Activated naive CD4-positive, alpha-beta T cell treated with anti-CD3 and anti-CD28 coated beads, Interleukin-2, amount 50 U/mL, for 24 hours (primary cell): ENCODE results near the gene CKB.
"Not testable (repeated sequence)": the region's sequence is repeated elsewhere in the genome, so short reads cannot be mapped to it uniquely, and the experiment has no call there.

Experiments
- H3K27ac Mint-ChIP-seq: one replicate; pipeline ENCODE4 v1.8.0; 2021; ENCODE audit warnings: mild to moderate bottlenecking, mixed read lengths
- H3K27me3 Mint-ChIP-seq: one replicate; pipeline ENCODE4 v1.8.0; 2021; ENCODE audit warnings: mixed read lengths
- H3K36me3 Mint-ChIP-seq: one replicate; pipeline ENCODE4 v1.8.0; 2021; ENCODE audit warnings: mixed read lengths
- H3K4me1 Mint-ChIP-seq: one replicate; pipeline ENCODE4 v1.8.0; 2021; ENCODE audit warnings: mixed read lengths
- H3K4me3 Mint-ChIP-seq: one replicate; pipeline ENCODE4 v1.8.0; 2021; ENCODE audit warnings: mild to moderate bottlenecking, mixed read lengths
- H3K9me3 Mint-ChIP-seq: one replicate; pipeline ENCODE4 v1.8.0; 2021; ENCODE audit warnings: mixed read lengths

CKB gene

DNA sequence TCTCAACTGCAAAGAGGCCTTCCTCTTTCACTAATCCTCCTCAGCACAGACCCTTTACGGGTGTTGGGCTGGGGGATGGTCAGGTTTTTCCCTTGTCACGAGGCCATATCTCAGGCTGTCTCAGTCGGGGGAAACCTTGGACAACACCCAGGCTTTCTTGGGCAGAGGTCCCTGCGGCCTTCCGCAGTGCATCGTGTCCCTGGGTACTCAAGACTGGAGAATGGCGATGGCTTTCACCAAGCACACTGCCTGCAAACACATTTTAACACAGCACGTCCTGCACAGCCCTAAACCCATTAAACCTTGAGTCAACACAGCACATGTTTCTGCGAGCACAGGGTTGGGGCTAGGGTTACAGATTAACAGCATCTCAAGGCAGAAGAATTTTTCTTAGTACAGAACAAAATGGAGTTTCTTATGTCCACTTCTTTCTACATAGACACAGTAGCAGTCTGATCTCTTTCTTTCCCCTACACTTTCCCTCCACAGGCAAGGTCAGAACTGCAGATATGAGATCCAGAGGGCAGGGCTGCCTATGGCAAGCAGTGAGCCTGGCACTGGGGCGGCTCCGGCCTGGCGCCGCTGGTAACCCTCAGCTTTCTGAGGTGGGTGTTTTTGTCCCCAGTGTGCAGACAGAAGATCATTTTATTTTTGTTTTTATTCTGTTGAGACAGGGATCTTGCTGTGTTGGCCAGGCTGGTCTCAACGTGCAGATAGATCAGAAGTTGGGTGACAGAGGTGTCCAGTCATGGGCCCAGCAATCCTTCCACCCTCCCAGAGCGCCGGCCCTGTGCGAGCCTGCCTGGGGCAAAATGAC, 3.0 kb upstream of the CKB start:
- H3K27ac Mint-ChIP-seq, H3K4me3 Mint-ChIP-seq, H3K9me3 Mint-ChIP-seq, H3K36me3 Mint-ChIP-seq, H3K27me3 Mint-ChIP-seq: not testable (repeated sequence)
- peaks cover 25% of the 10 kb centered on the region for H3K4me1 Mint-ChIP-seq

- Mint-ChIP-seq H3K4me1 (peaks cover 21% of the 10 kb centered on the region), H3K27ac (no peak overlapping the region), H3K27me3 (peaks cover 6% of the 10 kb centered on the region), H3K9me3 (no peaks in the 10 kb centered on the region), H3K4me3 (no peak overlapping the region), H3K36me3 (no peaks in the 10 kb centered on the region)
These were observed 1.6 kb upstream of the CKB start for GRCh38 chr14:103524002-103524935.

- Mint-ChIP-seq H3K4me3 (peak overlapping the region; percentile 65), H3K27me3 (peaks cover 6% of the 10 kb centered on the region), H3K27ac (no peak overlapping the region), H3K36me3 (no peaks in the 10 kb centered on the region), H3K4me1 (peaks cover 26% of the 10 kb centered on the region), H3K9me3 (no peaks in the 10 kb centered on the region)
These were observed 935 bp upstream of the CKB start for GRCh38 chr14:103523575-103523954.

- H3K4me3 Mint-ChIP-seq, result peak overlapping the region; percentile 42
- H3K27me3 Mint-ChIP-seq, result peaks cover 6% of the 10 kb centered on the region
- H3K4me1 Mint-ChIP-seq, result peaks cover 16% of the 10 kb centered on the region
- no peak overlapping the region for H3K27ac Mint-ChIP-seq
- H3K9me3 Mint-ChIP-seq, result no peaks in the 10 kb centered on the region
- no peaks in the 10 kb centered on the region for H3K36me3 Mint-ChIP-seq
These were observed 573 bp downstream of the CKB start for GRCh38 chr14:103521951-103522563.

- Mint-ChIP-seq H3K4me1 (peaks cover 14% of the 10 kb centered on the region), H3K36me3 (no peaks in the 10 kb centered on the region), H3K27ac (no peak overlapping the region), H3K4me3 (no peak overlapping the region), H3K9me3 (no peaks in the 10 kb centered on the region), H3K27me3 (peaks cover 6% of the 10 kb centered on the region)
These were observed 1.1 kb downstream of the CKB start for GRCh38 chr14:103521438-103521950.

- Mint-ChIP-seq H3K4me1 (peaks cover 14% of the 10 kb centered on the region), H3K36me3 (no peaks in the 10 kb centered on the region), H3K4me3 (peak overlapping the region; percentile 7), H3K27me3 (peaks cover 6% of the 10 kb centered on the region), H3K9me3 (no peaks in the 10 kb centered on the region), H3K27ac (no peak overlapping the region)
These were observed 1.8 kb downstream of the CKB start for GRCh38 chr14:103520657-103521437.

DNA sequence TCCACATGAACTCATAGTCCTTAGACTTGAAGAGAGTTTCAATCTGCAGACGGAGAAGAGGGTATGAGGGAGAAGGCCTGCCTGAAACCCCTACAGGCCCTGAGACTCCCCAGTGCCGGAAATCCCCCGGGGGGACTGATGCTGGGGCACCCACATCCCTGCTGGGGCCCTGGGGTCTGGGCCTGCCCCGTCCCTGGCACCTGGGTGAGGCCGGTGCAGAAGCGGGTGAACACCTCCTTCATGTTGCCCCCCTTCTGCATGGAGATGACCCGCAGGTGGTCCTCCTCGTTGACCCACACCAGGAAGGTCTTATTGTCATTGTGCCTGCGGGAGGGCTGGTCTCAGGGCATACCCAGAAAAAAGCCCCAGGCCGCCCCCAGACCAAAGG, 2.4 kb downstream of the CKB start:
- Mint-ChIP-seq H3K4me1 (peaks cover 14% of the 10 kb centered on the region), H3K27ac (no peak overlapping the region), H3K4me3 (peak overlapping the region; percentile 68), H3K36me3 (no peaks in the 10 kb centered on the region), H3K27me3 (peaks cover 6% of the 10 kb centered on the region), H3K9me3 (no peaks in the 10 kb centered on the region)

DNA sequence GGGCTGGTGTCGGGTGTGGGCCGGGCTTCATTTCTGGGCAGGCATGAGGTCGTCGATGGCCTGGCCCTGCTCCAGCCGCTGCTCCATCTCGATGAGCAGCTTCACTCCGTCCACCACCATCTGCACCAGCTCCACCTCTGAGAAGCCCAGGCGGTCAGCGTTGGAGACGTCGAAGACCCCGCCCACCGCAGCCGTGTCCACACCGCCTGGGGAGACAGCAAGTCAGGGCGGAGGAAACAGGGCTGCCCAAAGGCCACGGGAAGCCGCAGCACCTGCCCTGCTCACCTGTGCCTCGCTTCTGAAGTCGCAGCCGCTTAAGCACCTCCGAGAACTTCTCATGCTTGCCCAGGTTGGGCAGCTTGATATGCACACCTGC, 2.8 kb downstream of the CKB start:
- no peaks in the 10 kb centered on the region for H3K9me3 Mint-ChIP-seq
- no peaks in the 10 kb centered on the region for H3K36me3 Mint-ChIP-seq
- H3K27ac Mint-ChIP-seq, result no peak overlapping the region
- peaks cover 6% of the 10 kb centered on the region for H3K27me3 Mint-ChIP-seq
- H3K4me1 Mint-ChIP-seq, result peaks cover 14% of the 10 kb centered on the region
- peak overlapping the region; percentile 68 for H3K4me3 Mint-ChIP-seq

- Mint-ChIP-seq H3K4me1 (peaks cover 14% of the 10 kb centered on the region), H3K27ac (peak overlapping the region; percentile 46), H3K4me3 (peak overlapping the region; percentile 64), H3K27me3 (peaks cover 6% of the 10 kb centered on the region), H3K9me3 (no peaks in the 10 kb centered on the region), H3K36me3 (no peaks in the 10 kb centered on the region)
These were observed 3.4 kb downstream of the CKB start for GRCh38 chr14:103519043-103519836.

DNA sequence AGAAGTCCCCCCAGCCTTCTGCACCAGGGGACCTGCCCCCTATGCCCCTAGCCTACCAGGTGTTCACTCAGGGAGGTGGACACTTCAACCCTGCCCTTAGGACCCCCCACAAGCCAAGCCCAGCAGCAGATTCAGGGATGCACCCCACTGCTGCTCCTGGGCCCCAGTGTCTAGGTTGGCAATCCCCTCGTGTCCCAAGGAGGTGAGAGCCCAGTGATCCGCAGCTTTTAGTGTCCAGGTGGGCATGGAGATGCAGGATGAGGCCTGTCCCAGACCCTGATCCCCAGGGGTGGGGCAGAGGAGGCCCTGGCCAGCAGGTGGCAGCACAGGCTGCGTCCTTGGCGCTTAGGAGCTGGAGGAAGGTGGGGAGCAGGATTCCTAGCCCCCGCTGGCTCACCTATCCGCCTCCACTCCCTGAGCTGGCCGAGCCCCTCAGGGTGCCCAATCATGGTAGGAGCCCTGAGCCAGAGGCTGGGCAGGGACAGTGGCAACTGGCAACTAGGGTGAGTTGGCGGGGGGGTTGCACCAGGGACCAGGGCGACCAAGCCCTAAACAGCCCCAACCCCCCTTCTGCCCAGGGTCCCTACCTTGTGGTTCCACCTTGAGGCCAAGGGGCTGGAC, 4.1 kb downstream of the CKB start:
- Mint-ChIP-seq H3K36me3 (no peaks in the 10 kb centered on the region), H3K9me3 (no peaks in the 10 kb centered on the region), H3K4me1 (peaks cover 14% of the 10 kb centered on the region), H3K27me3 (peaks cover 3% of the 10 kb centered on the region), H3K4me3 (no peak overlapping the region), H3K27ac (peak overlapping the region; percentile 35)

DNA sequence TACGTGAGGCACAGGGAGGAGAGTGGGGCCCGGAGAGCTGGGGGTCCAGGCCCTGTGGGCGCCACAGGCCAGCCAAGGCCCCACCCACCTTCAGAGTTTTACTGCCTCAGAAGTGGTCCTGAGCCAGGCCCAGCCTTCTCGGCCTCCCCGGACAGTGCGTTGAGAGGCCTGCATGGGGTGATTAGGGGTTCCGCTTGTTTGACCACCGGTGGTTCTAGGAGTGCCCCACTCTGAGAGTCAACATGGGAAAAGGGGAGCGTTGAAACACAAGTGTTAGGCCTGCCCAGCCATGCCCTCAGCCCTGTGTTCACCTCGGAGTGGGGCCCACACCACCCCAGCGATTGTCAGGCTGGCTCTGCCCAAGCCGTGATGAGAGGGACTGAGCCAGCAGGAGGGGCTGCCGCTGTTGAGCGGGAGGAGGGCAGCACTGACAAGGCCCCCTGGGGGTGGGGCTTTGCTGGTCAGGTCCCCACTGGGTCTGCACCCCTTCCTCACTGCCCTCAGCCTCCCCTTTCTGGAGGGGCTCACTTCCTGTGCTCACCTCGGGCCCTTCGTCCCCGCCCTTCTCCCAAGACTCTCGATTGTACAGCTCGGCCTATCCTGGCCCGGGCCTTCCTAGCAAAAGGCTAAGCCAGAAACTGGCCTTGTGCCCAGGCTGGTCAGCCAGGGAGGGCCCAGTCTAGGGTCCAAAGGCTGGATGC, 4.8 kb downstream of the CKB start:
- no peaks in the 10 kb centered on the region for H3K36me3 Mint-ChIP-seq
- no peaks in the 10 kb centered on the region for H3K9me3 Mint-ChIP-seq
- no peak overlapping the region for H3K4me3 Mint-ChIP-seq
- H3K27me3 Mint-ChIP-seq, result peaks cover 2% of the 10 kb centered on the region
- peak overlapping the region; percentile 41 for H3K27ac Mint-ChIP-seq
- peaks cover 14% of the 10 kb centered on the region for H3K4me1 Mint-ChIP-seq

DNA sequence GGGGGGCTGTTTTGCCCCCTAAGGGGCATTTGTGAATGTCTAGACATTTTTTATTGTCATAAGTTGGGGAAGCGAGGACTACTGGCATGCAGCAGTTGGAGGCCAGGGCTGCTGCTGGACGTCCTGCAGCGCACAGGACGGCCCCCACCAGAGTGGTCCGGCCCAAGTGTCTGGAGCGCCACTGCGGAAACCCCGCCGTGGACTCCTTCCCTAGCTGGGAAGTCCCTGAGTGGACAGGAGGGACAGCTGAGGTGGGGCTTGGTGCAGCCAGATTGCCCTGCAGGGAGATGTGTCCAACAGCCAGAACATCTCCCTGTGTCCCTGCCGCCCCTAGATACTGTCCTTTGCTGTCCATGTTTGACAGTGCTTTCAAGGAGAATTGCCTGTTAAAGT, 5.5 kb downstream of the CKB start:
- H3K27ac Mint-ChIP-seq, result no peak overlapping the region
- H3K27me3 Mint-ChIP-seq, result peaks cover 2% of the 10 kb centered on the region
- H3K36me3 Mint-ChIP-seq, result no peaks in the 10 kb centered on the region
- peaks cover 14% of the 10 kb centered on the region for H3K4me1 Mint-ChIP-seq
- no peaks in the 10 kb centered on the region for H3K9me3 Mint-ChIP-seq
- H3K4me3 Mint-ChIP-seq, result no peak overlapping the region

GRCh38 chr14:103516426-103517173, 6.0 kb downstream of the CKB start:
- Mint-ChIP-seq H3K9me3 (no peaks in the 10 kb centered on the region), H3K27ac (no peak overlapping the region), H3K4me1 (peaks cover 14% of the 10 kb centered on the region), H3K27me3 (peaks cover 2% of the 10 kb centered on the region), H3K36me3 (no peaks in the 10 kb centered on the region), H3K4me3 (no peak overlapping the region)
